Transverse colon (tissue), 4 donors: ENCODE measurements around the gene CASP12. TPM values are rescaled to one million over a fixed set of nuclear protein-coding genes. Genes with fewer than 3 reads are reported as not detected.

ENCODE experiments used
- DNase-seq: peaks from one replicate; pipeline ENCODE4 v3.0.0-alpha.2; 2019
- H3K27ac ChIP-seq, 4 donors: fragments of 200-600 bp; sonication (generic); 2 replicates each; pipeline ENCODE4 v1.5.1; 2016 to 2018; ENCODE audit warnings: inconsistent platforms in 4 of 4
- H3K27me3 ChIP-seq: fragments of 200-600 bp; sonication (generic); 2 replicates; pipeline ENCODE4 v1.5.1; 2017; ENCODE audit warnings: inconsistent platforms
- H3K36me3 ChIP-seq, 4 donors: fragments of 200-600 bp; sonication (generic); 2 replicates each; pipeline ENCODE4 v1.5.1; 2017 to 2019; ENCODE audit warnings: inconsistent platforms in 4 of 4
- H3K4me1 ChIP-seq, 4 donors: fragments of 200-600 bp; sonication (generic); 2 replicates each; pipeline ENCODE4 v1.5.1; 2017 to 2020; ENCODE audit warnings: inconsistent platforms in 4 of 4
- H3K4me3 ChIP-seq, 4 donors: fragments of 200-600 bp; sonication (generic); 1 replicate in 1 of 4; 2 replicates in 3 of 4; pipeline versions ENCODE4 v1.5.1 to v1.6.1; 2017 to 2019; ENCODE audit warnings: inconsistent platforms in 4 of 4
- H3K9me3 ChIP-seq, 2 donors: fragments of 200-600 bp; sonication (generic); 2 replicates each; pipeline ENCODE4 v1.5.1; 2017 to 2019; ENCODE audit warnings: inconsistent platforms in 2 of 2
- CTCF ChIP-seq, 5 experiments: fragments of 200-600 bp in 3 of 5; fragments of 450-650 bp in 2 of 5; sonication (generic) in 3 of 5; IDR thresholded peaks; 1 replicate in 2 of 5; 2 replicates in 3 of 5; pipeline ENCODE4 v1.5.1; 2016 to 2017; ENCODE audit warnings: antibody characterized with exemption in 5 of 5, inconsistent platforms in 3 of 5, mild to moderate bottlenecking in 2 of 5, moderate library complexity in 1 of 5
- EP300 ChIP-seq: sonication (generic); formaldehyde crosslinking; IDR thresholded peaks from one replicate; pipeline ENCODE4 v1.6.1; 2017; ENCODE audit warnings: antibody characterized with exemption, low read depth
- POLR2A ChIP-seq: fragments of 450-650 bp; IDR thresholded peaks from one replicate; pipeline ENCODE4 v1.6.1; 2016; ENCODE audit warnings: antibody characterized with exemption, mild to moderate bottlenecking, moderate library complexity
- POLR2AphosphoS5 ChIP-seq, 3 donors: sonication (generic); formaldehyde crosslinking; IDR thresholded peaks; one replicate each; pipeline ENCODE4 v1.6.1; 2016; ENCODE audit warnings: antibody characterized with exemption in 3 of 3
- WGBS, 2 donors: methylation state at CpG; one replicate each; pipeline ENCODE4 v1.1.5; 2018; ENCODE audit warnings: low coverage in 1 of 2; 5-methylcytosine and 5-hydroxymethylcytosine counted together
- in situ Hi-C, 4 donors: fragments of 200-750 bp; cut with MboI; loops; one replicate each; pipeline versions ENCODE4 v1.15.0 to v1.15.1; 2017; ENCODE audit warnings: low sequenced_read_pairs in 3 of 4, low pct_ligation_motif_present in 1 of 4, low pct_unique_long_range_greater_than_20kb in 1 of 4
- intact Hi-C: fragments of 100-400 bp; cut with DNase I; formaldehyde crosslinking; loops from one replicate; pipeline ENCODE4 v1.15.1; 2023; ENCODE audit warnings: low total_unique reads
- total RNA-seq, 4 donors: library from RNA; depleted of rRNA; stranded (reverse); fragments of >200 nt; gene quantifications; one replicate each; pipeline ENCODE4 v1.1.0, GENCODE V29; 2016

The CASP12 gene
- total RNA-seq, 4 donors from 2014 or later = 0.27 to 1.9 TPM; not detected in 2

GRCh38 chr11:104891135-104891534 lies 7.1 kb downstream of the CASP12 start:
- no peaks in the 10 kb centered on the region for H3K9me3 ChIP-seq
- intact Hi-C loops (no loop called here), in situ Hi-C loops (no loop called here)
- no peak for TF ChIP-seq EP300
- no peak for TF ChIP-seq CTCF (IDR thresholded peaks at IDR 0.05)
- no peak for TF ChIP-seq POLR2A
- no peak for TF ChIP-seq POLR2AphosphoS5 (IDR thresholded peaks at IDR 0.05)
- H3K27ac ChIP-seq = no peak overlapping the region
- H3K27me3 ChIP-seq = no peaks in the 10 kb centered on the region
- H3K4me1 ChIP-seq = peaks cover 0 to 4% (median 0%) of the 10 kb centered on the region in 4 donors
- DNase-seq = no peak
- H3K36me3 ChIP-seq = no peaks in the 10 kb centered on the region
- WGBS, 2 donors = 65 to 75% methylated on average over 1 to 4 of the region's 4 CpGs
- H3K4me3 ChIP-seq = no peak overlapping the region

- H3K4me1 ChIP-seq = no peaks in the 10 kb centered on the region
- in situ Hi-C loops (no loop called here), intact Hi-C loops (no loop called here)
- H3K4me3 ChIP-seq = no peak overlapping the region
- TF ChIP-seq EP300 = no peak
- TF ChIP-seq CTCF (IDR thresholded peaks at IDR 0.05) = no peak
- TF ChIP-seq POLR2A = no peak
- TF ChIP-seq POLR2AphosphoS5 (IDR thresholded peaks at IDR 0.05) = no peak
- H3K36me3 ChIP-seq = no peaks in the 10 kb centered on the region
- WGBS, 2 donors = 86 to 94% methylated on average over 2 of the region's 2 CpGs
- no peaks in the 10 kb centered on the region for H3K27me3 ChIP-seq
- no peaks in the 10 kb centered on the region for H3K9me3 ChIP-seq
- DNase-seq = no peak
- no peak overlapping the region for H3K27ac ChIP-seq
Observed at GRCh38 chr11:104883342-104883741, 14.9 kb downstream of the CASP12 start.

GRCh38 chr11:104881117-104881794 lies 17.0 kb downstream of the CASP12 start:
- H3K36me3 ChIP-seq = no peaks in the 10 kb centered on the region
- 83 to 88% methylated on average over 2 to 3 of the region's 3 CpGs for WGBS, 2 donors
- no peak for DNase-seq
- intact Hi-C loops = no loop called here
- H3K9me3 ChIP-seq = no peaks in the 10 kb centered on the region
- H3K4me1 ChIP-seq = no peaks in the 10 kb centered on the region
- in situ Hi-C loops = no loop called here
- TF ChIP-seq EP300 = no peak
- no peak for TF ChIP-seq CTCF (IDR thresholded peaks at IDR 0.05)
- TF ChIP-seq POLR2AphosphoS5 (IDR thresholded peaks at IDR 0.05) = no peak
- TF ChIP-seq POLR2A = no peak
- no peaks in the 10 kb centered on the region for H3K27me3 ChIP-seq
- H3K27ac ChIP-seq = no peak overlapping the region
- H3K4me3 ChIP-seq = no peak overlapping the region

- Histone ChIP-seq H3K27me3 (no peaks in the 10 kb centered on the region), H3K27ac (no peak overlapping the region), H3K36me3 (no peaks in the 10 kb centered on the region), H3K4me3 (no peak overlapping the region), H3K4me1 (no peaks in the 10 kb centered on the region), H3K9me3 (no peaks in the 10 kb centered on the region)
- intact Hi-C loops (no loop called here), in situ Hi-C loops (no loop called here)
- TF ChIP-seq POLR2AphosphoS5 (IDR thresholded peaks at IDR 0.05) (no peak), CTCF (IDR thresholded peaks at IDR 0.05) (no peak), POLR2A (no peak), EP300 (no peak)
- DNase-seq = no peak
- 94% methylated on average over 5 of the region's 5 CpGs; no CpG with 5 or more reads in 1 of the 2 donors for WGBS, 2 donors
Observed at GRCh38 chr11:104879514-104880190, 18.6 kb downstream of the CASP12 start.
